Cardiac muscle cell (in vitro differentiated cells and primary cell): Measurements from ENCODE around the gene RFX3. TPM values are rescaled to one million over a fixed set of nuclear protein-coding genes. Genes with fewer than 3 reads are reported as not detected.

Source experiments
- DNase-seq, 2 donors: peaks; one replicate each; pipeline versions ENCODE4 v3.0.0 to v3.0.0-alpha.2; 2010 to 2017; ENCODE audit warnings: low read depth in 1 of 2, low spot score in 1 of 2
- H3K27ac ChIP-seq: fragments of 200-600 bp; sonication (generic); 2 replicates; pipeline ENCODE4 v1.5.1; 2016
- H3K27me3 ChIP-seq: fragments of 200-600 bp; sonication (generic); 2 replicates; pipeline ENCODE4 v1.6.0; 2016; ENCODE audit warnings: control low read depth
- H3K36me3 ChIP-seq: fragments of 200-600 bp; sonication (generic); 2 replicates; pipeline ENCODE4 v1.5.1; 2016; ENCODE audit warnings: control low read depth
- H3K4me1 ChIP-seq: fragments of 200-600 bp; sonication (generic); 2 replicates; pipeline ENCODE4 v1.8.1; 2017; ENCODE audit warnings: low read depth, mild to moderate bottlenecking, mixed run types
- H3K4me3 ChIP-seq: fragments of 200-600 bp; sonication (generic); 2 replicates; pipeline ENCODE4 v1.5.1; 2016; ENCODE audit warnings: mild to moderate bottlenecking
- H3K9me3 ChIP-seq: fragments of 200-600 bp; sonication (generic); 2 replicates; pipeline ENCODE4 v1.5.1; 2017; ENCODE audit warnings: low read depth, mild to moderate bottlenecking, control low read depth
- CTCF ChIP-seq: IDR thresholded peaks from 2 replicates; pipeline ENCODE4 v1.5.1; 2012; ENCODE audit warnings: low read depth, mild to moderate bottlenecking, low read length
- polyA plus RNA-seq: library from polyadenylated mRNA; unstranded; fragments of >200 nt; fragmentation: Nextera tagmentation; extraction: Ambion mirVana; gene quantifications from 2 replicates; pipeline ENCODE4 v1.2.1, GENCODE V29; 2016
- total RNA-seq: library from RNA; depleted of rRNA; stranded (reverse); fragments of >200 nt; gene quantifications from 2 replicates; pipeline ENCODE4 v1.2.3, GENCODE V29; 2016

RFX3 gene
- total and polyA plus RNA-seq, 2 experiments from 2014 or later, result 6.3 to 9.9 TPM

GRCh38 chr9:3433066-3433465 is 92.7 kb downstream of the RFX3 start:
- no peak for DNase-seq
- TF ChIP-seq CTCF, result no peak
- no peak overlapping the region for H3K4me3 ChIP-seq
- no peak overlapping the region for H3K27ac ChIP-seq
- peaks cover 19% of the 10 kb centered on the region for H3K4me1 ChIP-seq
- H3K9me3 ChIP-seq, result no peaks in the 10 kb centered on the region
- no peaks in the 10 kb centered on the region for H3K36me3 ChIP-seq
- no peaks in the 10 kb centered on the region for H3K27me3 ChIP-seq

GRCh38 chr9:3431890-3432289 is 93.9 kb downstream of the RFX3 start:
- Histone ChIP-seq H3K27ac (no peak overlapping the region), H3K9me3 (no peaks in the 10 kb centered on the region), H3K36me3 (no peaks in the 10 kb centered on the region), H3K4me3 (no peak overlapping the region), H3K4me1 (peaks cover 12% of the 10 kb centered on the region), H3K27me3 (no peaks in the 10 kb centered on the region)
- DNase-seq, result no peak
- TF ChIP-seq CTCF, result no peak

- no peak for TF ChIP-seq CTCF
- Histone ChIP-seq H3K27ac (peak overlapping the region; percentile 58), H3K4me3 (no peak overlapping the region)
These were observed 105.9 kb downstream of the RFX3 start for GRCh38 chr9:3419893-3420292.

GRCh38 chr9:3415906-3416305 is 109.9 kb downstream of the RFX3 start:
- Histone ChIP-seq H3K36me3 (no peaks in the 10 kb centered on the region), H3K4me1 (peaks cover 28% of the 10 kb centered on the region), H3K4me3 (no peak overlapping the region), H3K9me3 (no peaks in the 10 kb centered on the region), H3K27ac (no peak overlapping the region), H3K27me3 (no peaks in the 10 kb centered on the region)
- TF ChIP-seq CTCF, result no peak
- no peak for DNase-seq

More at GRCh38 chr9:3419893-3420292, 105.9 kb downstream of the RFX3 start:
- H3K9me3 ChIP-seq, result no peaks in the 10 kb centered on the region
- DNase-seq, result peak in 1 of 2 donors; percentile 84
- no peaks in the 10 kb centered on the region for H3K36me3 ChIP-seq
- H3K4me1 ChIP-seq, result peaks cover 27% of the 10 kb centered on the region
- H3K27me3 ChIP-seq, result no peaks in the 10 kb centered on the region

GRCh38 chr9:3413984-3414383 is 111.8 kb downstream of the RFX3 start:
- Histone ChIP-seq H3K27ac (peak overlapping the region; percentile 58), H3K4me1 (peaks cover 20% of the 10 kb centered on the region), H3K27me3 (no peaks in the 10 kb centered on the region), H3K9me3 (no peaks in the 10 kb centered on the region), H3K4me3 (no peak overlapping the region), H3K36me3 (no peaks in the 10 kb centered on the region)
- DNase-seq, result no peak
- TF ChIP-seq CTCF, result no peak

- Histone ChIP-seq H3K9me3 (no peaks in the 10 kb centered on the region), H3K27ac (no peak overlapping the region), H3K4me3 (no peak overlapping the region), H3K36me3 (no peaks in the 10 kb centered on the region), H3K4me1 (peaks cover 20% of the 10 kb centered on the region), H3K27me3 (no peaks in the 10 kb centered on the region)
- no peak for TF ChIP-seq CTCF
- DNase-seq, result no peak
These were observed 115.3 kb downstream of the RFX3 start for GRCh38 chr9:3410461-3410860.
